Endometrial microvascular endothelial cells (primary cell): ENCODE data around the gene GPR135. TPM values are rescaled to one million over a fixed set of nuclear protein-coding genes. Genes with fewer than 3 reads are reported as not detected.

ENCODE experiments used
- in situ Hi-C: cut with HindIII; loops from 2 replicates; pipeline ENCODE4 v1.10.0; 2017; ENCODE audit warnings: low sequenced_read_pairs, low pct_unique_long_range_greater_than_20kb; ENCODE audit errors: inconsistent ontology term
- total RNA-seq: library from RNA; depleted of rRNA; stranded (reverse); fragments of >200 nt; gene quantifications from one replicate; pipeline ENCODE4 v1.2.3, GENCODE V29; 2015; ENCODE audit errors: inconsistent ontology term

The GPR135 gene
- total RNA-seq, 1 donor from 2014 or later: 0.37 TPM

- in situ Hi-C loops: no loop called here
These were observed 15.0 kb upstream of the GPR135 start for GRCh38 chr14:59480166-59480565.

- in situ Hi-C loops: no loop called here
These were observed 13.4 kb upstream of the GPR135 start for GRCh38 chr14:59478540-59478939.

- in situ Hi-C loops: no loop called here
These were observed 10.5 kb upstream of the GPR135 start for GRCh38 chr14:59475709-59476108.

GRCh38 chr14:59474172-59474571, 9.0 kb upstream of the GPR135 start:
- in situ Hi-C loops: no loop called here

GRCh38 chr14:59464486-59465315, 479 bp downstream of the GPR135 start:
- in situ Hi-C loops: no loop called here

- in situ Hi-C loops: no loop called here
These were observed 1.2 kb downstream of the GPR135 start for GRCh38 chr14:59463787-59464485.

- in situ Hi-C loops: no loop called here
These were observed 3.3 kb downstream of the GPR135 start for GRCh38 chr14:59461891-59462290.

- in situ Hi-C loops: no loop called here
These were observed 4.8 kb downstream of the GPR135 start for GRCh38 chr14:59460378-59460777.

- in situ Hi-C loops: no loop called here
These were observed 6.7 kb downstream of the GPR135 start for GRCh38 chr14:59458486-59458885.

- in situ Hi-C loops: no loop called here
These were observed 9.8 kb downstream of the GPR135 start for GRCh38 chr14:59455411-59455810.

GRCh38 chr14:59454139-59454538, 11.0 kb downstream of the GPR135 start:
- in situ Hi-C loops: no loop called here

GRCh38 chr14:59451849-59452248, 13.3 kb downstream of the GPR135 start:
- in situ Hi-C loops: no loop called here

- in situ Hi-C loops: no loop called here
These were observed 14.5 kb downstream of the GPR135 start for GRCh38 chr14:59450716-59451115.

GRCh38 chr14:59448673-59449072, 16.5 kb downstream of the GPR135 start:
- in situ Hi-C loops: loop anchor here (25.0 kb wide), 1 partner anchor 336 kb away; no protein-coding TSS in a partner anchor

GRCh38 chr14:59439256-59439965, 25.8 kb downstream of the GPR135 start:
- in situ Hi-C loops: loop anchor here (25.0 kb wide), 1 partner anchor 327 kb away; no protein-coding TSS in a partner anchor

- in situ Hi-C loops: loop anchor here (25.0 kb wide), 1 partner anchor 326 kb away; no protein-coding TSS in a partner anchor
These were observed 27.0 kb downstream of the GPR135 start for GRCh38 chr14:59438195-59438647.

- in situ Hi-C loops: loop anchor here (25.0 kb wide), 1 partner anchor 324 kb away; no protein-coding TSS in a partner anchor
These were observed 29.2 kb downstream of the GPR135 start for GRCh38 chr14:59435987-59436386.

- in situ Hi-C loops: loop anchor here (25.0 kb wide), 1 partner anchor 323 kb away; no protein-coding TSS in a partner anchor
These were observed 30.1 kb downstream of the GPR135 start for GRCh38 chr14:59435101-59435500.

GRCh38 chr14:59429790-59430189, 35.4 kb downstream of the GPR135 start:
- in situ Hi-C loops: loop anchor here (25.0 kb wide), 1 partner anchor 317 kb away; no protein-coding TSS in a partner anchor
